Heart left ventricle (tissue), 13 donors: Measurements from ENCODE around the gene SUN1.

Experiments
- POLR2A ChIP-seq, 2 donors: fragments of 450-650 bp; IDR thresholded peaks; one replicate each; pipeline ENCODE4 v1.6.1; 2017; ENCODE audit warnings: antibody characterized with exemption in 2 of 2, mild to moderate bottlenecking in 2 of 2, moderate library complexity in 2 of 2
- TF ChIP-seq, protein P1 (sequence below), 12 donors: fragments of 200-600 bp; sonication (generic) in 4 of 12; IDR thresholded peaks; one replicate each; pipeline versions ENCODE4 v1.5.0 to v1.8.0; 2018 to 2022; ENCODE audit warnings: antibody characterized with exemption in 12 of 12, mild to moderate bottlenecking in 5 of 12
- donor health status: ischemic (EF 13 %, LVEDD 7.1; RV severe dilation, severe dysfunction).
- donor health status: DM: no; HTN: yes; CAD: no.
- donor health status: DM: no; HTN: no; CAD: no.
- donor health status: ischemic (EF 25% LVEDD 6.9; RV normal size, moderate dysfunction).
- donor health status: ischemic (EF 25% LVEDD 5.7; RV mildly dilated, moderate dysfunction).
- donor health status: ischemic (EF 35%, LVEDD 5.7; RV mildly dilated, moderate dysfunction).
- donor health status: nonischemic (EF 11% LVEDD 7.7; RV severe dilation, severe dysfunction).
- donor health status: DM: yes; HTN: yes; CAD: no.
- donor health status: PGD.
- donor health status: ischemic (EF 29% LVEDD 5.4; RV normal size, mild dysfunction).
- donor health status: nonischemic (EF 23%, LVEDD 6.1; RV moderate dilation, normal function).

DNA sequence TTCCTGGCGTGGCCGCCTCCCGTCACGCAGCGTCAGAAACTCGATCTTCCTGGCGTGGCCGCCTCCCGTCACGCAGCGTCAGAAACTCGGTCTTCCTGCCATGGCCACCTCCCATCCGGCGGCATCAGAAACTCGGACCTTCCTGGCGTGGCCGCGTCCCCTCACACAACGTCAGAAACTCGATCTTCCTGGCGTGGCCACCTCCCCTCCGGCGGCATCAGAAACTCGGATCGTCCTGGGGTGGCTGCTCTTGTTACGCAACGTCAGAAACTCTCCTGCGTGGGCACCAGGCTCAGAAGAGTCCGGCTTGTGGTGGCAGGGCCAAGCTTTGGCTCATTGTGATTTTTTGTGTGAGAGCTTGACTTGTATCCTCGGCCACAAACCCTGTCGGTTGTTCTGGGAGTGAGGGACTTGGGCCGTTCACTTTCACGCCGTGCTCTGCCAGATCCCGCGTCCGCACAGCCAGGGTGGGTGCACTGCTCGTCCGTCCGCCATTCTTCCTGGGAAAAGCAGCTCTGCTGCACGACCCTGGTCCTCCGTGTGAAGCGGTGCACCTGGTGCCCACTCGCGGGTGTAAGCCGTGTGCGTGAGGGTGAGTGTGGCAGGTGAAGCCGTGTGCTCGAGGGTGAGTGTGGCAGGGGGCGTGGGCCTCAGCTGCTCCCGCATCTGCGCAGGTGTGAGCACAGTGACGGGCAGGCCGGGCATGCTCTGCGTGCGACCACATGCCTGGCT is 49.4 kb upstream of the SUN1 start:
- TF ChIP-seq, protein P1, sequence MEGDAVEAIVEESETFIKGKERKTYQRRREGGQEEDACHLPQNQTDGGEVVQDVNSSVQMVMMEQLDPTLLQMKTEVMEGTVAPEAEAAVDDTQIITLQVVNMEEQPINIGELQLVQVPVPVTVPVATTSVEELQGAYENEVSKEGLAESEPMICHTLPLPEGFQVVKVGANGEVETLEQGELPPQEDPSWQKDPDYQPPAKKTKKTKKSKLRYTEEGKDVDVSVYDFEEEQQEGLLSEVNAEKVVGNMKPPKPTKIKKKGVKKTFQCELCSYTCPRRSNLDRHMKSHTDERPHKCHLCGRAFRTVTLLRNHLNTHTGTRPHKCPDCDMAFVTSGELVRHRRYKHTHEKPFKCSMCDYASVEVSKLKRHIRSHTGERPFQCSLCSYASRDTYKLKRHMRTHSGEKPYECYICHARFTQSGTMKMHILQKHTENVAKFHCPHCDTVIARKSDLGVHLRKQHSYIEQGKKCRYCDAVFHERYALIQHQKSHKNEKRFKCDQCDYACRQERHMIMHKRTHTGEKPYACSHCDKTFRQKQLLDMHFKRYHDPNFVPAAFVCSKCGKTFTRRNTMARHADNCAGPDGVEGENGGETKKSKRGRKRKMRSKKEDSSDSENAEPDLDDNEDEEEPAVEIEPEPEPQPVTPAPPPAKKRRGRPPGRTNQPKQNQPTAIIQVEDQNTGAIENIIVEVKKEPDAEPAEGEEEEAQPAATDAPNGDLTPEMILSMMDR (IDR thresholded peaks at IDR 0.05), result no peak
- TF ChIP-seq POLR2A (IDR thresholded peaks at IDR 0.05), result no peak
